ENCODE results near the gene GPC5.
"Not testable (repeated sequence)": the region's sequence is repeated elsewhere in the genome, so short reads cannot be mapped to it uniquely, and the experiment has no call there.

Gene GPC5

DNA sequence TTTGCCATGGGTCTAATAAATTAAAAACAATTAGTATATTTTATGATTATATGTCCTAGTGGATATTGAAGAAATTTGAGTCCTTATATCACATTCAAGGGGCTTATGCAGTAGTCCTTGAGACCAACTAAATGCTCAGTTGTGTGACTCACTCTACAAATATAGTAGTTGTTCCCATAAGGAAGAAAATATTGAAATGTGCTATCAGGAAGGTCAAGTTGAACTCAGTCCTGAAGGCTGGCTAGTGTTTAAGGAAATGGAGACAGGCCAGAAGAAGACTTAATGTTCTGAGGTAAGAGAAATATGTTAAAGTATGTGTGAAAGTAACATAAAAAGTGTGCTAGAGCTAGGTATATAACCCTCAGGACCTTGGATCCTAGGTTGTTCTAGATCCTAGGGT is 1062.1 kb downstream of the GPC5 start:
- no peaks in the 10 kb centered on the region for H3K36me3 ChIP-seq
- TF ChIP-seq, protein P1, sequence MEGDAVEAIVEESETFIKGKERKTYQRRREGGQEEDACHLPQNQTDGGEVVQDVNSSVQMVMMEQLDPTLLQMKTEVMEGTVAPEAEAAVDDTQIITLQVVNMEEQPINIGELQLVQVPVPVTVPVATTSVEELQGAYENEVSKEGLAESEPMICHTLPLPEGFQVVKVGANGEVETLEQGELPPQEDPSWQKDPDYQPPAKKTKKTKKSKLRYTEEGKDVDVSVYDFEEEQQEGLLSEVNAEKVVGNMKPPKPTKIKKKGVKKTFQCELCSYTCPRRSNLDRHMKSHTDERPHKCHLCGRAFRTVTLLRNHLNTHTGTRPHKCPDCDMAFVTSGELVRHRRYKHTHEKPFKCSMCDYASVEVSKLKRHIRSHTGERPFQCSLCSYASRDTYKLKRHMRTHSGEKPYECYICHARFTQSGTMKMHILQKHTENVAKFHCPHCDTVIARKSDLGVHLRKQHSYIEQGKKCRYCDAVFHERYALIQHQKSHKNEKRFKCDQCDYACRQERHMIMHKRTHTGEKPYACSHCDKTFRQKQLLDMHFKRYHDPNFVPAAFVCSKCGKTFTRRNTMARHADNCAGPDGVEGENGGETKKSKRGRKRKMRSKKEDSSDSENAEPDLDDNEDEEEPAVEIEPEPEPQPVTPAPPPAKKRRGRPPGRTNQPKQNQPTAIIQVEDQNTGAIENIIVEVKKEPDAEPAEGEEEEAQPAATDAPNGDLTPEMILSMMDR (IDR thresholded peaks at IDR 0.05) = no peak
- intact Hi-C loops (cut with DNase I; ENCODE audit: low total_unique reads) = no loop called here
- H3K27me3 ChIP-seq = no peaks in the 10 kb centered on the region
- H3K4me1 ChIP-seq = no peaks in the 10 kb centered on the region
- H3K4me3 ChIP-seq = no peak overlapping the region
- DNase-seq = no peak
- H3K9me3 ChIP-seq = no peaks in the 10 kb centered on the region
- no peak overlapping the region for H3K27ac ChIP-seq

DNA sequence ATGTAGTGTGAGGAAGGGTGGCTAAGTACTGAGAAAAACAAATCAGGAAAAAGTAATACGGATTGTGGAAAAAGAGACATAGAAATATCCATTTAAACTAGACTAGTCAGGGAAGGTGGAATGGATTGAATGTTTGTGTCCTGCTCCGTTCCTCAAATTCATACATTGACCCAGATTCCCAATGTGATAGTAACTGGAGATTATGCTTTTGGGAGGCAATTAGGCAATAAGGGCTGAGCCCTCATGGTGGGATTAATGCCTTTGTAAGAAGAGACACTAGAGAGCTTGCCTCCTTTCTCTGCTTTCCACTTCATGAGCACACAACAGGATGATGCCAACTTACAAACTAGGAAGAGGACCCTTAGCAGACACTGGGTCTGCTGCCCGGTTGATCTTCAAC is 1063.0 kb downstream of the GPC5 start:
- Histone ChIP-seq H3K27ac (no peak overlapping the region), H3K9me3 (no peaks in the 10 kb centered on the region), H3K4me1 (no peaks in the 10 kb centered on the region), H3K36me3 (no peaks in the 10 kb centered on the region), H3K27me3 (no peaks in the 10 kb centered on the region), H3K4me3 (no peak overlapping the region)
- TF ChIP-seq, protein P1 (IDR thresholded peaks at IDR 0.05) = no peak
- intact Hi-C loops (cut with DNase I; ENCODE audit: low total_unique reads) = no loop called here
- DNase-seq = no peak

DNA sequence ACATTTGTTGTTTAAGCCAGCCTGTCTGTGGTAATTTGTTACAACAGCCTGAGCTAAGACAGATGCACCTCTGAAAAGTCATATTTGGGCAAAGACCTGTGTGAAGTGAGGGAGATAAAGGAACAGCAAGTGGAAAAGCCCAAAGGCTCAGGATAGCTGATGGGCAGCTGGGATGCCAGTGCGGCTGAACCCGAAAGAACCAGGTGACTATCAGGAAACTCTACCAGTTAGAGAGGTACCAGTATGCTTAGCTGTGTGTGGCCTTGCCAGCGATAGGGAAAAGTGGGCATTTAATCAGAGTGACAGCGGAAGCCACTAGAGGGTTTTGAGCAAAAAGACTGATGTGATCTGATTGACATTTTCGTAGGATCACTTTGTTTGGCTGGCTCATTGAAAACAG is 1063.4 kb downstream of the GPC5 start:
- Histone ChIP-seq H3K4me1 (no peaks in the 10 kb centered on the region), H3K4me3 (no peak overlapping the region), H3K27me3 (no peaks in the 10 kb centered on the region), H3K27ac (no peak overlapping the region), H3K9me3 (no peaks in the 10 kb centered on the region), H3K36me3 (no peaks in the 10 kb centered on the region)
- no peak for DNase-seq
- TF ChIP-seq, protein P1 (IDR thresholded peaks at IDR 0.05) = no peak
- intact Hi-C loops (cut with DNase I; ENCODE audit: low total_unique reads) = no loop called here

DNA sequence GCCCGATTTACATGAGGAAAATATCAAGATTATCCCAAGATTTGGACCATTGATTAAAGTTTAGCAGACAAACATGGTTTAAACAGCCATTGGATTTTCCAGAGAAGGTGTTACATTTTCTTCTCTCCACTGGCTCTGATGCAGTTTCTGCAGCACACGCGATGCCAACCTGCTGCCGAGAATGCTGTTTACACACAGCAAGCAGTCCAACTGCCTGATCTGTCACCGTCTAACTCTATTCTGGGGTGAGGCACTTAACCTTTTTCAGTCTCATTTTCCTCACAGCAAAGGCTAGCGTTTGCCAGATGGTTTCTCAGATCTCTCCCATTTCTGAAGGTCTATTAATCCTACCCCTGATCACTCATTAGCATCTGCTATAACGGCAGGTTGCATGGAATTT is 1064.7 kb downstream of the GPC5 start:
- H3K9me3 ChIP-seq = no peaks in the 10 kb centered on the region
- TF ChIP-seq, protein P1 (IDR thresholded peaks at IDR 0.05) = no peak
- no peaks in the 10 kb centered on the region for H3K36me3 ChIP-seq
- intact Hi-C loops (cut with DNase I; ENCODE audit: low total_unique reads) = no loop called here
- no peaks in the 10 kb centered on the region for H3K27me3 ChIP-seq
- DNase-seq = no peak
- H3K4me1 ChIP-seq = no peaks in the 10 kb centered on the region
- no peak overlapping the region for H3K4me3 ChIP-seq
- no peak overlapping the region for H3K27ac ChIP-seq

DNA sequence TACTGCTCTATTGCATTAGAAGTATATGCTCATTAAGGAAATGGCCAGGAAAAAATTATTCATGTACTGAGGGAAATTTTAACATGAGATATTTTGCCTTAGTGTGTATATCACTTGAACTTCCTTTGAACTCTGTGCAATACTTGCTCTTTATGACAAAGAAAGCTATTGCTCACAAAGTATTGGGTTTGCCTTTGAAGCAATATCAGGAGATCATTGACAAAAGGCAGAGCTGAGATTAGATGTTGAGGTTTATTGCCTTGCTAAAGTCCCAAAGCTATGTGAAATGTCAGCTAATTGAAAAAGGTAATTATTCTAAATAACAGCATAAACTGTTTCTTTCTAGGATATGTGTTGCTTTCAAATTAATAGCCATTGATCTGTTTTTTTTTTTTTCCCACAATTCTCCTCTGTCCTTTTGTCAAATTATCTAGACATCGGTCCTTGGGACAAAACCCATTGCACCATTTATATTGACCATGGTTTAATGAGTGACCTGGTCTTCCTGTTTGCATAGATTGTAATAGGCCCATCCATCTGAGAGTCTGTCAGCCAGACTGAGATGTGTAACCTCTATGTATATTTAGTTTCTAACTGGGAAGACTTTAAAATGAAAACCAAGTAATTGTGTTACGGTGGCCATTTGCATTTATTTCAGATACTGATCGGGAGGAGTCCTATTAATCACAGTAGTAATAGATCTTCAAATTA is 1075.5 kb downstream of the GPC5 start:
- TF ChIP-seq, protein P1 (IDR thresholded peaks at IDR 0.05) = no peak
- H3K27me3 ChIP-seq = no peaks in the 10 kb centered on the region
- intact Hi-C loops (cut with DNase I; ENCODE audit: low total_unique reads) = no loop called here
- H3K36me3 ChIP-seq = no peaks in the 10 kb centered on the region
- H3K4me1 ChIP-seq = no peaks in the 10 kb centered on the region
- no peak overlapping the region for H3K4me3 ChIP-seq
- H3K9me3 ChIP-seq = no peaks in the 10 kb centered on the region
- no peak for DNase-seq
- no peak overlapping the region for H3K27ac ChIP-seq

DNA sequence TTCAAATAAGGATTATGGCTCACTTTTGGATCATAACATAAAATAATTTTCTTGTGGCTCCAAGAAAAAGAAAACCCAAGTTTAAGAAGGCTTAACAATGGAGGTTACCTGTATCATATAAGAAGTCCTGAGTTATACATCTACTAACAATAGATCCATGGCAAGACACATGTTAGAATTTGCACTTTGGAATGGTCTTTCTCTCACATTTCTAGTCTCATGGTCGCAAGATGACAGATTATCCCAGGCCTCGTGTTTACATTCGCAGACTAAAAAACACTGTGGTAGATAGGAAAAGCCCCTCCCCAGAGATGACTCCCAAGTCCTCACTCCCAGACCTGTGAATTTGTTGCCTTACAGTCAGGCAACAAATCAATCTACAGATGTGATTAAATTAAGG is 1082.0 kb downstream of the GPC5 start:
- TF ChIP-seq, protein P1 (IDR thresholded peaks at IDR 0.05) = no peak
- H3K9me3 ChIP-seq = no peaks in the 10 kb centered on the region
- H3K36me3 ChIP-seq = no peaks in the 10 kb centered on the region
- intact Hi-C loops (cut with DNase I; ENCODE audit: low total_unique reads) = no loop called here
- no peak for DNase-seq
- H3K4me3 ChIP-seq = no peak overlapping the region
- no peaks in the 10 kb centered on the region for H3K4me1 ChIP-seq
- H3K27me3 ChIP-seq = no peaks in the 10 kb centered on the region
- no peak overlapping the region for H3K27ac ChIP-seq

DNA sequence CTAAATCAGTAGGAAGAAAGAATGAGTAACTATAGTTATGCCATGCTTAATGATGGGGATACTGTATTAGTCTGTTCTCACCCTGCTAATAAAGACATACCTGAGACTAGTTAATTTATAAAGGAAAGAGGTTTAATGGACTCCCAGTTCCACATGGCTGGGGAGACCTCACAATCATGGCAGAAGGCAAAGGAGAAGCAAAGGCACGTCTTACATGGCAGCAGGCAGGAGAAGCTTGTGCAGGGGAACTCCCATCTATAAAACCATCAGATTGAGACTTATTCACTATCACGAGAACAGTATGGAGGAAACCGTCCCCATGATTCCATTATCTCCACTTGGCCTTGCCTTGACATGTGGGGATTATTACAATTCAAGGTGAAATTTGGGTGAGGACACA is 1084.4 kb downstream of the GPC5 start:
- H3K27me3 ChIP-seq; H3K27ac ChIP-seq; DNase-seq; H3K36me3 ChIP-seq; H3K4me3 ChIP-seq; intact Hi-C loops (cut with DNase I; ENCODE audit: low total_unique reads); H3K9me3 ChIP-seq; H3K4me1 ChIP-seq: not testable (repeated sequence)

Measured in tibial artery (tissue), 4 donors.